Omental fat pad (tissue), 4 donors: ENCODE results near the gene TEX14. TPM values are rescaled to one million over a fixed set of nuclear protein-coding genes. Genes with fewer than 3 reads are reported as not detected.
"Not testable (repeated sequence)": the region's sequence is repeated elsewhere in the genome, so short reads cannot be mapped to it uniquely, and the experiment has no call there.

Experiments
- ATAC-seq: fragments of 150-250 bp; one replicate; pipeline ENCODE4 v1.9.1; 2016; ENCODE audit warnings: mild to moderate bottlenecking, moderate library complexity; ENCODE audit not compliant: low FRiP score
- DNase-seq: peaks from one replicate; pipeline ENCODE4 v3.0.0-alpha.2; 2019; ENCODE audit warnings: low spot score
- CTCF ChIP-seq, 3 donors: fragments of 450-650 bp; IDR thresholded peaks; one replicate each; pipeline ENCODE4 v1.5.1; 2016 to 2017; ENCODE audit warnings: antibody characterized with exemption in 3 of 3, mild to moderate bottlenecking in 3 of 3, moderate library complexity in 2 of 3
- total RNA-seq, 4 donors: library from RNA; depleted of rRNA; stranded (reverse); fragments of >200 nt; gene quantifications; one replicate each; pipeline ENCODE4 v1.1.0, GENCODE V29; 2016

TEX14 gene
- total RNA-seq, 4 donors from 2014 or later, result 0.19 to 1.3 (median 0.39) TPM

DNA sequence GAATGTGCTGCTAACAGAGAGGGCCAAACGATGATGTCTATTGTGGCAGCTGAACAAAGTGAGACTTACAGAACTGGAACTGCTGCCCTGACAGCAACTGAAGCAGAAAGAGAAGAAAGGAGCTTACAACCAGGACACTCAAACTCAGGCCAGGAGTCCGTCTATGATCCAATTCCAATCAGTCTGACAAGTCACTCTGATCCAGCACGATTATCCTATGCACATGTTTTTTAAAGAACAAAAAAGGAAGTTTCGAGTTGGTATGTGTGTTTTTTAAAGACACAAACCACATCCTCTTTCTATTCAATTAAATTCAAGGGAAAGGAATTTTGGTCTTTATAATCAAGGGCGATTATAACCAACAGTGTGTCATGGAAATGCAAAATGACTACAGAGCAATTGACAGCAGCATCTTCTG, 135.0 kb downstream of the TEX14 start:
- no peak for ATAC-seq
- no peak for DNase-seq

GRCh38 chr17:58555109-58555508, 136.7 kb downstream of the TEX14 start:
- DNase-seq, ATAC-seq: not testable (repeated sequence)

More for the DNA sequence above, 135.0 kb downstream of the TEX14 start:
- no peak for TF ChIP-seq CTCF (IDR thresholded peaks at IDR 0.05)

DNA sequence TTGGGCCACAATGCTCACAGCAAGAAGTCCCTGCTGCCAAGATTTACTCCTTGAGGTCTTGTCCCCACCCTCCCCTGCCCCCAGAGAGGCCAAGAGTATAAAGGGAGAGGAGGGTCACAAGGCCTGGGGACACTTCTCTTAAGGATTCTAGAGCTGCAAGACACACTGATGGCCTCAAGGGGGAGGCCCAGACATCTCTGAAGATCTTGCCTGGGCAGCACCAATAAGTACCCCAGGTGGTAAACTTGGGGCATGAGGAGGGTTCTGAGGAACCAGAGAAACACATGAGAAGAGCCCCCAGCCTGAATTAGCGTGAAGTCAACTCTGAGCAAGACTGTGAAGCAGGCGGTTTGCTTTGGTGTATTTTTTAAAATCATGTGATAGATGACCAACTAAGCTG, 150.6 kb downstream of the TEX14 start:
- no peak for TF ChIP-seq CTCF (IDR thresholded peaks at IDR 0.05)
- DNase-seq, result no peak
- ATAC-seq, result no peak

- TF ChIP-seq CTCF (IDR thresholded peaks at IDR 0.05), result no peak
- DNase-seq (no peak), ATAC-seq (no peak)
These were observed 152.1 kb downstream of the TEX14 start for GRCh38 chr17:58539698-58540097.

DNA sequence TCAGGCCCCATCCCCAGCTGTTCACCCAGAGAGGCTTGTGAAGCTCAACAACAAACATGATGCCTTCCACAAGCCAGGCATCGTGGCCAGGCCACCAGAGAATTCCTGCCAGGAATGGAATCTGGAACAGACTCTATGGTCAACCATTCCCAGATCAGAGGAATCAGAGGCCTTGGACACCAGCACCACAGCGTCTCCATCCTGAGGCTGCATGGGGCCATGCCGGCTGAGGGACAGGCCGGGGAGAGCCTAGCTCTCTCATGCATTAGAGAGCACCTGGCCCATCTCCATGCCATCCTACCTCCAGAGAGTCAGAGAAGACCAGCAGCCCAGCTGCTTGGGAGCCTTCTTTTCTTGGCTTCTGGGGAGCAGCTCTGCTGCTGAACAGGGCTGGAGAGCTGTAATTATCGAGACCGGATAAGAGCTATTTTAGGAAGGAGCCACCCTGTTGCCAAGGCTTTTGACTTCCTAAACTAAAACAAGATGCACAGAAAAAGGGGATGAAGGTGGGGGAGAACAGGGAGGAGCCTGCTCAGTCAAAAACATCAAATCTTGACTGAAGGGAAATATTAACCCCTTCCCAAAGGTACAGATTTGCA, 152.9 kb downstream of the TEX14 start:
- no peak for ATAC-seq
- DNase-seq, result no peak
- no peak for TF ChIP-seq CTCF (IDR thresholded peaks at IDR 0.05)

DNA sequence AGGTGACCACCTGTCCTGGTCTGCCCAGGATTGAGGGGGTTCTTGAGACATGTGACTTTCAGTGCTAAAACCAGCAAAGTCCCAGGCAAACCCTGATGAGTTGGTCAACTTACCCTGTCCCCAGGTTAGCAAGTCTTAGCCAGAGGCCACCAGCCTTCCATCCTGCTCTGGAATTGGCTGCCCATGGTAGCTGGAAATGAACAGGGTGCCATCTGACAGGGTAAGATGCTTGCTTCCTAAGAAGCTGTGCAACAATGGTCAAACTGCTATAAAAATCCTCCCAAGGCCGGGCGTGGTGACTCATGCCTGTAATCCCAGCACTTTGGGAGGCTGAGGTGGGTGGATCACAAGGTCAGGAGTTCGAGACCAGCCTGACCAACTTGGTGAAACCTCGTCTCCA, 154.6 kb downstream of the TEX14 start:
- DNase-seq (no peak), ATAC-seq (no peak)
- no peak for TF ChIP-seq CTCF (IDR thresholded peaks at IDR 0.05)

GRCh38 chr17:58536542-58536941, 155.3 kb downstream of the TEX14 start:
- DNase-seq, result no peak
- no peak for TF ChIP-seq CTCF (IDR thresholded peaks at IDR 0.05)

More at GRCh38 chr17:58536542-58536941, 155.3 kb downstream of the TEX14 start:
- no peak for ATAC-seq
